GM12878 (cell line): ENCODE measurements around the gene TXNIP. TPM values are rescaled to one million over a fixed set of nuclear protein-coding genes. Genes with fewer than 3 reads are reported as not detected.

Source experiments
- ASH2L ChIP-seq: fragments of 300-600, 200-600 bp; sonication (generic); IDR thresholded peaks from 2 replicates; pipeline ENCODE4 v1.6.1; 2017; ENCODE audit warnings: low read depth, mild to moderate bottlenecking, borderline replicate concordance
- BCLAF1 ChIP-seq: fragments of 450-650 bp; IDR thresholded peaks from 2 replicates; pipeline ENCODE4 v1.6.1; 2017; ENCODE audit warnings: antibody characterized with exemption, mild to moderate bottlenecking, moderate library complexity
- BHLHE40 ChIP-seq, 2 experiments: fragments of 450-650 bp in 1 of 2; IDR thresholded peaks; 2 replicates each; pipeline ENCODE4 v1.6.1; 2011 to 2017; ENCODE audit warnings: low read depth in 2 of 2, borderline replicate concordance in 1 of 2, improper control_type of control experiment in 1 of 2, low read length in 1 of 2, mild to moderate bottlenecking in 1 of 2
- CEBPB ChIP-seq, 2 experiments: fragments of 150-350 bp in 1 of 2; IDR thresholded peaks; 2 replicates each; pipeline ENCODE4 v1.6.1; 2012 to 2014; ENCODE audit warnings: low read depth in 2 of 2, low read length in 2 of 2, borderline replicate concordance in 1 of 2, inconsistent platforms in 1 of 2
- EZH2 ChIP-seq: IDR thresholded peaks from 2 replicates; pipeline ENCODE4 v1.6.1; 2012; ENCODE audit warnings: low read depth, mild to moderate bottlenecking, control low read depth, inconsistent platforms, low read length, borderline replicate concordance; ENCODE audit not compliant: control insufficient read depth
- HDAC6 ChIP-seq: fragments of 200-600 bp; sonication (generic); IDR thresholded peaks from one replicate; pipeline ENCODE4 v1.8.0; 2017; ENCODE audit warnings: antibody characterized with exemption; ENCODE audit not compliant: unreplicated experiment
- KAT2A ChIP-seq: conservative IDR thresholded peaks from 2 replicates; pipeline ENCODE4 v1.6.1; 2011; ENCODE audit warnings: low read depth, low read length; ENCODE audit not compliant: control insufficient read depth
- NR2C2 ChIP-seq: IDR thresholded peaks from 2 replicates; pipeline ENCODE4 v1.6.1; 2011; ENCODE audit warnings: borderline replicate concordance, low read depth; ENCODE audit not compliant: control insufficient read depth, insufficient read length
- POLR2AphosphoS2 ChIP-seq: IDR thresholded peaks from 2 replicates; pipeline ENCODE4 v1.6.1; 2011; ENCODE audit warnings: low read depth, mild to moderate bottlenecking, low read length, improper control_type of control experiment, moderate library complexity
- RCOR1 ChIP-seq: conservative IDR thresholded peaks from 2 replicates; pipeline ENCODE4 v1.6.1; 2012; ENCODE audit warnings: low read depth, low read length, improper control_type of control experiment
- RFX5 ChIP-seq: IDR thresholded peaks from 2 replicates; pipeline ENCODE4 v1.6.1; 2011; ENCODE audit warnings: low read depth, low read length, improper control_type of control experiment
- SIN3A ChIP-seq: IDR thresholded peaks from 2 replicates; pipeline ENCODE4 v1.6.1; 2012; ENCODE audit warnings: low read depth, low read length, improper control_type of control experiment
- SKIL ChIP-seq: fragments of 450-650 bp; IDR thresholded peaks from 2 replicates; pipeline ENCODE4 v1.6.1; 2017; ENCODE audit warnings: mild to moderate bottlenecking, low read depth, inconsistent platforms; ENCODE audit not compliant: poor library complexity, severe bottlenecking
- SMC3 ChIP-seq: IDR thresholded peaks from 2 replicates; pipeline ENCODE4 v1.6.1; 2011; ENCODE audit warnings: low read length, improper control_type of control experiment, borderline replicate concordance
- TAF1 ChIP-seq: IDR thresholded peaks from 2 replicates; pipeline ENCODE4 v1.6.1; 2011; ENCODE audit warnings: mild to moderate bottlenecking, low read depth, low read length, borderline replicate concordance
- TCF3 ChIP-seq: IDR thresholded peaks from 2 replicates; pipeline ENCODE4 v1.6.1; 2012; ENCODE audit warnings: low read depth, mild to moderate bottlenecking, low read length, borderline replicate concordance; ENCODE audit not compliant: insufficient read depth
- USF1 ChIP-seq: IDR thresholded peaks from 2 replicates; pipeline ENCODE4 v1.6.1; 2011; ENCODE audit warnings: borderline replicate concordance, low read depth, mild to moderate bottlenecking, moderate library complexity, mixed read lengths, low read length; ENCODE audit not compliant: insufficient read depth; ENCODE audit errors: extremely low read length
- ZBTB11 ChIP-seq: fragments of 450-650 bp; formaldehyde crosslinking; IDR thresholded peaks from 2 replicates; pipeline ENCODE4 v1.5.0; 2022; ENCODE audit warnings: mild to moderate bottlenecking, missing genetic modification characterization
- polyA plus RNA-seq, 11 experiments: library from polyadenylated mRNA; depleted of rRNA in 4 of 11; unstranded in 6 of 11; stranded (reverse) in 5 of 11; fragments of >200 nt; fragmentation: Nextera tagmentation in 4 of 11; fragmentation: Illumina TruSeq in 1 of 11; extraction: Ambion mirVana in 4 of 11; extraction: Trizol in 1 of 11; gene quantifications; 1 replicate in 1 of 11; 2 replicates in 10 of 11; pipeline versions ENCODE4 v1.2.1 to v1.2.3, GENCODE V29; 2011 to 2016; ENCODE audit warnings: inconsistent platforms in 2 of 11, missing spikeins in 2 of 11, low read depth in 1 of 11
- total RNA-seq, 4 experiments: library from RNA; depleted of rRNA in 3 of 4; stranded (reverse); fragments of >200 nt in 3 of 4; fragmentation: Illumina TruSeq in 1 of 4; extraction: Trizol in 1 of 4; gene quantifications; 2 replicates each; pipeline versions ENCODE4 v1.2.1 to v1.2.3, GENCODE V29; 2013 to 2021

The TXNIP gene
- total and polyA plus RNA-seq, 10 of the 15 experiments (the other 5 are each of a cell fraction or from before 2014, with no cell fraction given): 48.7 to 133 (median 107) TPM

GRCh38 chr1:145979746-145980456 is 16.5 kb downstream of the TXNIP start (continued):
- TF ChIP-seq SMC3 (no peak), CEBPB (IDR thresholded peaks at IDR 0.05; ENCODE audit: borderline replicate concordance in 1 of 2, low read depth in 2 of 2, low read length in 2 of 2) (peak in 1 of 2 experiments; percentile 48; a peak in 1 of 4 replicates), TAF1 (no peak), ZBTB11 (CRISPR knock-in tag) (no peak), BCLAF1 (no peak), POLR2AphosphoS2 (no peak), ASH2L (no peak), EZH2 (no peak), HDAC6 (no peak), USF1 (no peak), RFX5 (no peak), KAT2A (no peak), BHLHE40 (IDR thresholded peaks at IDR 0.05; ENCODE audit: borderline replicate concordance in 1 of 2, low read depth in 2 of 2, low read length in 1 of 2) (no peak), NR2C2 (no peak), SIN3A (no peak), TCF3 (no peak), SKIL (no peak), RCOR1 (no peak; the same call in 1 of the 2 replicates)
